Umbilical cord (tissue), 2 donors: ENCODE measurements around the gene HOXC6. TPM values are rescaled to one million over a fixed set of nuclear protein-coding genes. Genes with fewer than 3 reads are reported as not detected.

Experiments
- DNase-seq: peaks from one replicate; pipeline ENCODE4 v3.0.0-alpha.2; 2015; ENCODE audit warnings: low spot score
- total RNA-seq: library from RNA; depleted of rRNA; stranded (reverse); fragments of >200 nt; gene quantifications from one replicate; pipeline ENCODE4 v1.2.3, GENCODE V29; 2014; ENCODE audit warnings: low replicate concordance; ENCODE audit not compliant: insufficient read depth

HOXC6 gene
- 4.1 TPM for total RNA-seq

DNA sequence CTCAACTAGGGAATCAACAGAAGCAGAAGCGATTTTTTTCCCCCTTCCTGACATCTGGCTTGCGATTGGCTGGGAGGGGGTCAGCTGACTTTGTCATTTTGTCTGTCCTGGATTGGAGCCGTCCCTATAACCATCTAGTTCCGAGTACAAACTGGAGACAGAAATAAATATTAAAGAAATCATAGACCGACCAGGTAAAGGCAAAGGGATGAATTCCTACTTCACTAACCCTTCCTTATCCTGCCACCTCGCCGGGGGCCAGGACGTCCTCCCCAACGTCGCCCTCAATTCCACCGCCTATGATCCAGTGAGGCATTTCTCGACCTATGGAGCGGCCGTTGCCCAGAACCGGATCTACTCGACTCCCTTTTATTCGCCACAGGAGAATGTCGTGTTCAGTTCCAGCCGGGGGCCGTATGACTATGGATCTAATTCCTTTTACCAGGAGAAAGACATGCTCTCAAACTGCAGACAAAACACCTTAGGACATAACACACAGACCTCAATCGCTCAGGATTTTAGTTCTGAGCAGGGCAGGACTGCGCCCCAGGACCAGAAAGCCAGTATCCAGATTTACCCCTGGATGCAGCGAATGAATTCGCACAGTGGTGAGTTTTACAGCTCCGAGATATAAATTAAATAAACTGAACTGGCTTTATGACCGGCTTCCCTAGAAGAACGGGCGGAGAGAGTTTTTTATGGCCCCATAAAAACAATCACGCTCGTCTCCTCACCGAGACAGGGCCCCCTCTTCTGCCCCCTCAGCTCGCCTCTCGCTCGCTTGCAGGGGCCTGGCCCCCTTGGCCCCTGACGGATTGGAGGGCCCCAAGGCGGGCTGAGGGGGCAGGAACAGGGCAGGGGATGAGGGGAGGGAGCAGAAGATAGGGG is at the start of gene HOXC6:
HOXC6 (plus strand) TSS at position 127 of the 888 bp plus-strand sequence; CDS start at position 209, 82 bp downstream.
- DNase-seq = peak; percentile 84

GRCh38 chr12:53978477-53979356 is 49.5 kb upstream of the HOXC6 start:
- peak; percentile 69 for DNase-seq

- DNase-seq = peak; percentile 69
Observed at GRCh38 chr12:53980104-53980801, 48.0 kb upstream of the HOXC6 start.

DNA sequence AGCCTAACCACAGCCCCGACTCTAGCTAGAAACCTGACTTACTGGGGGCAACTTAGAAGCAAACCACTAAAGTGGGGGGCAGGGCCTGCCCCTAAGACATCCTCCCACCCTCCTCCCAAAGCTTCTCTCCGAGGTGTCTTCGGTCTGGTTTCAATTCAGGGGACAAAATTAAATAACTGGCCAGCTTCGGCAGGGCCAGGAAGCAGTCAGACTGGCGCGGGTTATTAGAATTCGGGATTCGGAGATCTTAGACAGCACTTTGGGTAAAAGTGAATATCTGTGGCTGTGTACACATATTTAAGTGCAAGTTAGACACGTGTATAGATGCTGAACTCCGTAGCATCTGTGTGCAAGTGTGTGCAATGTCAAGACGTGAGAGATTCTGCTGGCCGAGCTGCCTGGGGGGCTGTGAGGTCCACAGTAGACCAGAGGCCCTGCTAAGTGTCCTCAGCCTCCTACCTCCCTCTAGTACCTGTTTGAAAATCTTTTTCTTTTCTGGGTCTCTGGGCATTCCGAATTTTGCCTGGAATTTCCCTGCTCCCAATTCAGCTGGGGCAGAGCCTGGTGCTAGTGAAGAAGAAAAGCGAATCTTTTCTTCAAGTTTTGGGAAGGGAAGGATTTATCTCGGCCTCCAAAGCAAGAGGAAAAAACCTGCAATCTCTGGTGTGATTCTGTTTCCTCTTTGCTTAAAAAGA is 47.3 kb upstream of the HOXC6 start:
- DNase-seq = peak; percentile 44

GRCh38 chr12:53981634-53982565 is 46.3 kb upstream of the HOXC6 start:
- peak; percentile 78 for DNase-seq

GRCh38 chr12:53982648-53983567 is 45.3 kb upstream of the HOXC6 start:
- DNase-seq = no peak

- peak; percentile 47 for DNase-seq
Observed at GRCh38 chr12:53983568-53983949, 44.7 kb upstream of the HOXC6 start.

- peak; percentile 42 for DNase-seq
Observed at GRCh38 chr12:53983950-53984572, 44.2 kb upstream of the HOXC6 start.

GRCh38 chr12:53984901-53985691 is 43.1 kb upstream of the HOXC6 start, which contains the start of gene HOXC10:
HOXC10 (plus strand) TSS chr12:53985146; CDS start chr12:53985260, 114 bp downstream.
- DNase-seq = peak; percentile 99

- DNase-seq = peak; percentile 32
Observed at GRCh38 chr12:53985692-53985993, 42.6 kb upstream of the HOXC6 start.

DNA sequence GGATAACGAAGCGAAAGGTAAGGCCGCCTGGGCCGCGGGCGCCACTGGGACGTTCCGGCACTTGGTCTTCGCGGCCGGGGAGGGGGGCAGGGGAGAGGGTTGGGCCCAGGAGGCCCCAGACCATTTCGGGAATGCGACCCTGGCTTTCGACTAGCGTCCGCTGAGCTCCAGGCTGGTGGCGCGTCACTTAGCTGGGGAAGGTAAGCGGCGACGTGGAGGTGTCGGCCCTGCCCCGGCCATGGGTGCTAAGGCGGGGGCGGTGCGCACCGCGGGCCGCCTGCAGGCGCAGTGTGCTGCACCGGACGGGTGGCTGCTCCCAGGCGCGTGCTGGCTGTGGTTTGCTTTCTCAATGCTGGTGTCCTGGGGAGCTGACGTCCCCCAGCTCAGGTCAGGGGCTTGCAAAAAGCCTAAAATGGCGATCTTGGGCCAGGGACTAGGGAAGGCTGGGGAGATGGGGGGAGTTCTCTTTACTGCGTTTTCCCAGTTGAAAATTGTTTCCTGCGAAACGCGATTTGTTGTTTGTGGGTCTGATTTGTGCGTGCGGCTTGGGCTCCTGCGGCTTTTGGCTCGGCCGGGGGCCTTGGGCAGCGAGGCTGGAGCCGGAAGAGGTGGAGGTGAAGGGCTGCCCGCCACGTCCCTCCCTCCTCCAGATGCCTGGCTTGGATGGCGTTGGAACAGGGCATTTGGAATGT is 42.1 kb upstream of the HOXC6 start:
- DNase-seq = peak; percentile 55

DNA sequence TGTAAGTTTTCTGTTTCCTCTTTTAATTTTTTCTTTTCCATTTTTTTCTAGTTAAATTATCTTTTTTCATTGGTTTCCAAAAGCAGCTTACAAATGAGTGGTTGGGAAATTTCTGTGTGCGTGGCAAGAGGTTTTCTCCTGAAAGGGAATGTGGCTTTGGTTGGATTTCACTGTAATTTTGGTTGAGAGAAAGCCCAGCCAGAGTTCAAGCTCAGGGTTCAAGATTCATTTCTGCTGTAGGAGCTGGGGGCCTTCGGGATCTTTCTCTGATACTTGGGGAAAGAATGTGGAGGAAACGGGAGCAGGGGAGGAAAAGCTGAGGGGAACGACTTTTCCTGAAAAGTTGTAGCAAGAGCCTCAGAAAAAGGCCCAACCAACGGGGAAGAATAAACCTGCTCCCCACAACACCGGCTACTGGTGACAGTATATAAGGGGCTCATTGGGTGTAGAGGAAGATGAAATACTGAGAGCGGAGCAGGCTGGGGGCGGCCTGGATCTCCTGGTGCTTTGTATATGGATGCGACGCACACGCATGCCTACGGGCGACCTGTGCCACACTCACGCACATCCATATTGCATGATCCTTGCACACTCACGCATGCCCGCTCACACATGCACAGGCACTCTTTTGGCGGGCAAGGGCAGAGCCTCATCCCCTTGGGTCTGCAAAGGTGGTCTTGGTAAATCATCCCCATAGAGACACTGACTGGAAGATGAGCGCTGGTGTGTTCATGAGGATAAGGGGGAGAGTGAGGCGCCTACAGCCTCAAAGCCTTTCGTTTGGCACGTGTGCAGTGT is 41.4 kb upstream of the HOXC6 start:
- no peak for DNase-seq

DNA sequence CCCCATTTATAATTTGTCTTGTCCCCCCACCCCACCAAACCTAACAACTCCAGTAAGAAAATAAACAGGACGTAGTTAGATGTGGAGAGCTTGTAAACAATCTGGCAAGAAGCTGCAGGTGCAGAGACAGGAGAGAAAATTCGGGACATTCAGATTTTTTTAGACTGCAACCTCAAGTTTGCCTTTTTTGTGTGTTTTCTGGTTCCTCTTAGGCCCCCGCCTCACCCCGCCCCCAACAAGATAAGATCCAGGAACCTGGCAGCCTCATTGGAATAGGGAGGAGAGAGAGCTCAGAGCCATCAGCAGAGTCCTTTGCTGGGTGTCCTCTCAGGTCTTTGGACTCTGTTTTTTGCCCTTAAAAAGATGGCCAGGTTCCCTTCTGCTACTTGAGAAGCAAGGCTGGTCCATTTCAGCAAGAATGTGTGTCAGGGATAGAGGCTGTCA is 40.4 kb upstream of the HOXC6 start:
- DNase-seq = peak; percentile 77

GRCh38 chr12:53988541-53989226 is 39.6 kb upstream of the HOXC6 start:
- no peak for DNase-seq
